CD4-positive, alpha-beta T cell (primary cell): ENCODE results near the gene ETFA. TPM values are rescaled to one million over a fixed set of nuclear protein-coding genes. Genes with fewer than 3 reads are reported as not detected.

Experiments used
- ATAC-seq: fragments of 200-7000 bp; cut with Tn5 transposase; one replicate; pipeline ENCODE4 v1.10.0; 2022; ENCODE audit warnings: mild to moderate bottlenecking; ENCODE audit not compliant: poor library complexity
- CTCF ChIA-PET: fragments of 350-600 bp; sonication (Branson Sonifier 250); formaldehyde crosslinking; loops from one replicate; lab custom pipeline; 2021; ENCODE audit warnings: antibody characterized with exemption, inconsistent platforms; lab: Charles Lee
- POLR2A ChIA-PET: fragments of 350-600 bp; sonication (Branson Sonifier 250); formaldehyde crosslinking; loops from one replicate; lab custom pipeline; 2021; ENCODE audit warnings: antibody characterized with exemption, inconsistent platforms; lab: Charles Lee
- DNase-seq, 14 experiments: peaks; one replicate each; pipeline ENCODE4 v3.0.0-alpha.2; 2013 to 2020; ENCODE audit warnings: mixed read lengths in 2 of 14
- H3K27ac ChIP-seq, 2 donors: one replicate each; pipeline versions ENCODE4 v1.5.1 to v1.7.0; 2013; ENCODE audit warnings: low read length in 2 of 2, low read depth in 1 of 2, mild to moderate bottlenecking in 1 of 2
- H3K27me3 ChIP-seq, 2 experiments: 1 replicate in 1 of 2; 2 replicates in 1 of 2; pipeline versions ENCODE4 v1.6.1 to v1.7.0; 2013; ENCODE audit warnings: low read length in 2 of 2, control low read depth in 1 of 2, mild to moderate bottlenecking in 1 of 2, moderate library complexity in 1 of 2; ENCODE audit not compliant: insufficient read depth in 2 of 2, control insufficient read depth in 1 of 2
- H3K36me3 ChIP-seq: one replicate; pipeline ENCODE4 v1.6.1; 2013; ENCODE audit warnings: low read length, control low read depth; ENCODE audit not compliant: insufficient read depth
- H3K4me1 ChIP-seq: one replicate; pipeline ENCODE4 v1.6.1; 2013; ENCODE audit warnings: low read length, control low read depth; ENCODE audit not compliant: insufficient read depth
- H3K4me3 ChIP-seq: one replicate; pipeline ENCODE4 v1.5.1; 2013; ENCODE audit warnings: mild to moderate bottlenecking, low read length, moderate library complexity
- H3K9me3 ChIP-seq, 2 experiments: 1 replicate in 1 of 2; 2 replicates in 1 of 2; pipeline versions ENCODE4 v1.6.1 to v1.7.0; 2013; ENCODE audit warnings: low read length in 2 of 2, mild to moderate bottlenecking in 2 of 2, control low read depth in 1 of 2, moderate library complexity in 1 of 2; ENCODE audit not compliant: control insufficient read depth in 1 of 2, insufficient read depth in 1 of 2
- H3K27ac Mint-ChIP-seq: one replicate; pipeline ENCODE4 v1.8.0; 2020; ENCODE audit warnings: mixed read lengths
- H3K27me3 Mint-ChIP-seq: one replicate; pipeline ENCODE4 v1.8.0; 2021; ENCODE audit warnings: mixed read lengths
- H3K36me3 Mint-ChIP-seq: one replicate; pipeline ENCODE4 v1.8.0; 2021; ENCODE audit warnings: low read depth, mixed read lengths
- H3K4me1 Mint-ChIP-seq: one replicate; pipeline ENCODE4 v1.8.0; 2021; ENCODE audit warnings: low read depth, mixed read lengths
- H3K4me3 Mint-ChIP-seq: one replicate; pipeline ENCODE4 v1.8.0; 2020; ENCODE audit warnings: mild to moderate bottlenecking, mixed read lengths
- H3K9me3 Mint-ChIP-seq: one replicate; pipeline ENCODE4 v1.8.0; 2020; ENCODE audit warnings: mixed read lengths
- intact Hi-C, 2 experiments: fragments of 100-400 bp; cut with DNase I in 1 of 2; cut with micrococcal nuclease in 1 of 2; formaldehyde crosslinking; loops; one replicate each; pipeline versions ENCODE4 v1.15.1 to v1.9.0; 2023 to 2025; cut with DNase I, micrococcal nuclease
- polyA plus RNA-seq, 2 donors: library from polyadenylated mRNA; unstranded; fragments of 120-200 nt; gene quantifications; one replicate each; pipeline ENCODE4 v1.2.1, GENCODE V29; 2013
- total RNA-seq, 174 experiments: library from RNA in 2 of 174; stranded (reverse) in 2 of 174; gene quantifications; one replicate each; pipeline ENCODE4 v1.2.3 and lab custom pipeline; 2021 to 2026
- TF ChIP-seq, protein P1 (sequence below): fragments of 200-600 bp; IDR thresholded peaks from one replicate; pipeline ENCODE4 v1.8.0; 2022; ENCODE audit warnings: antibody characterized with exemption, mild to moderate bottlenecking

Gene ETFA
- total RNA-seq, result 10 to 100 TPM; 11.4 to 15.2 TPM
- 58.0 TPM for polyA plus RNA-seq (2013, experiment 1 of 2)
- 63.4 TPM for polyA plus RNA-seq (2013, experiment 2 of 2)
- total RNA-seq (lab: John Stamatoyannopoulos, UW), result 17.4 to 178 (median 43.5) reads per million in 172 experiments

DNA sequence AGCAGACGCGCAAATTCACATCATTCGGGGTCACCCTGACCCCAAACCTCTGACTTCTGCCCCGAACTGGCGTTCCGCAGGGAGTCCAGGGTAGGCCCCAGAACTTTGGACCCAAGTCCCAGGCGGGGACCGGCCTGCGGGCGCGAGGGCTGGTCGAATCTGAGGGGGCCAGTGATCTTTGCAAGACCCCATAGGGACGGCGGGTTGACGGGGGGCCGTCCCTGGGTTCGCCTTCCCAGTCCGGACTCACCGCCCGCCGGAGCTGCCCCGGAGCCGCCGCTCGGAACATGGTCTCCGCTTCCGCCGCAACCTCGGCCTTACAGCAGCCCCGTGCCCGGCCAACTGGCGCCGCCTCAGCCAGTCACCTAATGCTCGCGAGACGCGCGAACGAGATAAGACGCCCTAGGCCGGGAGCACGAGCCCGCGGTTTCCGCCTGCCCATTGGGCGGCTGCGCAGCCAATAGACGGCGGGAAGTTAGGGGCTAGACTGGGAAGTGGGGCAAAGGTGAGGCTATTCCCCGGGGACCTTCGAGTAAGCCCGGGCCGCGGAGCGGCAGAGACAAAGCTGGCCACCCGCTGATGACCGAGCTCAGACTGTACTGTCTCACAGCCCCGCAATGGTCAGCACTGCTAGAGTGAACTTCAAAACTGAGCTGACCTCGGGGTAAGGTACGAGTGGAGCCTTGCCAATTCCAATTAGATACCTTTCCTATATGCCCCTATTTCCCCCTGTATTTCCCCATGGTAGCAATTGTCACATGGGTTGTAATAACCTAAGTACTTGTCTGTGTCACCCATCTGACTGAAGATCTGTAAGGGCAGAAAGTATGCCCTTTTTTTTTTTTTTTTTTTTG lies at the start of gene ETFA:
ETFA (minus strand) TSS at position 370 of the 854 bp plus-strand sequence; CDS start at position 289, 81 bp downstream.
- no peaks in the 10 kb centered on the region for H3K36me3 Mint-ChIP-seq
- ChIA-PET POLR2A (interaction anchor here (0.9 to 1.7 kb wide), 3 partner anchors 25 to 858 kb away, joined by 3 to 6 read pairs (median 3); partner anchors contain the start of gene ISL2), CTCF (interaction anchor here (0.6 kb wide), 1 partner anchor 17 kb away, joined by 4 read pairs; no protein-coding TSS in a partner anchor)
- H3K36me3 ChIP-seq, result no peaks in the 10 kb centered on the region
- intact Hi-C loops, result no loop called here
- H3K27me3 Mint-ChIP-seq, result no peaks in the 10 kb centered on the region
- H3K27me3 ChIP-seq, result peaks cover 0 to 2% of the 10 kb centered on the region in 2 experiments
- peak within 1 kb of the TSS; percentile 75 for H3K27ac Mint-ChIP-seq
- H3K4me1 ChIP-seq, result peaks cover 15% of the 10 kb centered on the region
- H3K4me3 Mint-ChIP-seq, result peak within 1 kb of the TSS; percentile 93
- peak within 1 kb of the TSS; percentile 98 for H3K4me3 ChIP-seq
- no peaks in the 10 kb centered on the region for H3K9me3 Mint-ChIP-seq
- peak; percentile 94 for ATAC-seq
- TF ChIP-seq, protein P1, sequence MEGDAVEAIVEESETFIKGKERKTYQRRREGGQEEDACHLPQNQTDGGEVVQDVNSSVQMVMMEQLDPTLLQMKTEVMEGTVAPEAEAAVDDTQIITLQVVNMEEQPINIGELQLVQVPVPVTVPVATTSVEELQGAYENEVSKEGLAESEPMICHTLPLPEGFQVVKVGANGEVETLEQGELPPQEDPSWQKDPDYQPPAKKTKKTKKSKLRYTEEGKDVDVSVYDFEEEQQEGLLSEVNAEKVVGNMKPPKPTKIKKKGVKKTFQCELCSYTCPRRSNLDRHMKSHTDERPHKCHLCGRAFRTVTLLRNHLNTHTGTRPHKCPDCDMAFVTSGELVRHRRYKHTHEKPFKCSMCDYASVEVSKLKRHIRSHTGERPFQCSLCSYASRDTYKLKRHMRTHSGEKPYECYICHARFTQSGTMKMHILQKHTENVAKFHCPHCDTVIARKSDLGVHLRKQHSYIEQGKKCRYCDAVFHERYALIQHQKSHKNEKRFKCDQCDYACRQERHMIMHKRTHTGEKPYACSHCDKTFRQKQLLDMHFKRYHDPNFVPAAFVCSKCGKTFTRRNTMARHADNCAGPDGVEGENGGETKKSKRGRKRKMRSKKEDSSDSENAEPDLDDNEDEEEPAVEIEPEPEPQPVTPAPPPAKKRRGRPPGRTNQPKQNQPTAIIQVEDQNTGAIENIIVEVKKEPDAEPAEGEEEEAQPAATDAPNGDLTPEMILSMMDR, result no peak
- H3K9me3 ChIP-seq, result no peaks in the 10 kb centered on the region
- H3K27ac ChIP-seq, result peak within 1 kb of the TSS; percentile 5 to 42
- DNase-seq, result peak; percentile 67 to 95 (median 84)
- H3K4me1 Mint-ChIP-seq, result peaks cover 30% of the 10 kb centered on the region

- Histone ChIP-seq H3K4me1 (no peaks in the 10 kb centered on the region), H3K9me3 (no peaks in the 10 kb centered on the region), H3K36me3 (no peaks in the 10 kb centered on the region), H3K27ac (no peak overlapping the region), H3K4me3 (no peak overlapping the region), H3K27me3 (no peaks in the 10 kb centered on the region)
- CTCF ChIA-PET, result no interaction called here
- no peak for ATAC-seq
- H3K27ac Mint-ChIP-seq, result no peak overlapping the region
- H3K4me1 Mint-ChIP-seq, result no peaks in the 10 kb centered on the region
- H3K36me3 Mint-ChIP-seq, result peaks cover 11% of the 10 kb centered on the region
- H3K4me3 Mint-ChIP-seq, result no peak overlapping the region
- intact Hi-C loops, result no loop called here
- POLR2A ChIA-PET, result no interaction called here
- H3K9me3 Mint-ChIP-seq, result no peaks in the 10 kb centered on the region
- TF ChIP-seq, protein P1, result no peak
- no peak for DNase-seq
- H3K27me3 Mint-ChIP-seq, result no peaks in the 10 kb centered on the region
Observed at GRCh38 chr15:76360416-76360815, 49.1 kb upstream of the ETFA start.

GRCh38 chr15:76359152-76359551 lies 47.9 kb upstream of the ETFA start:
- POLR2A ChIA-PET, result no interaction called here
- Mint-ChIP-seq H3K4me1 (no peaks in the 10 kb centered on the region), H3K27me3 (no peaks in the 10 kb centered on the region), H3K36me3 (peaks cover 7% of the 10 kb centered on the region), H3K4me3 (no peak overlapping the region), H3K9me3 (no peaks in the 10 kb centered on the region), H3K27ac (no peak overlapping the region)
- TF ChIP-seq, protein P1, result no peak
- intact Hi-C loops, result no loop called here
- H3K4me1 ChIP-seq, result no peaks in the 10 kb centered on the region
- no peak for DNase-seq
- no peak for ATAC-seq
- CTCF ChIA-PET, result no interaction called here
- no peak overlapping the region for H3K4me3 ChIP-seq
- no peaks in the 10 kb centered on the region for H3K9me3 ChIP-seq
- no peak overlapping the region for H3K27ac ChIP-seq
- no peaks in the 10 kb centered on the region for H3K27me3 ChIP-seq
- no peaks in the 10 kb centered on the region for H3K36me3 ChIP-seq
